GM23248 (cell line): ENCODE data around the gene PCDHA1. TPM values are rescaled to one million over a fixed set of nuclear protein-coding genes. Genes with fewer than 3 reads are reported as not detected.

Experiments used
- DNase-seq: peaks from one replicate; pipeline ENCODE4 v3.0.0-alpha.2; 2015
- H2AFZ ChIP-seq: fragments of 200-600 bp; sonication (generic); 2 replicates; pipeline ENCODE4 v1.6.1; 2016; ENCODE audit warnings: antibody characterized with exemption
- H3F3A ChIP-seq: fragments of 200-600 bp; sonication (generic); 2 replicates; pipeline ENCODE4 v1.6.1; 2016; ENCODE audit warnings: mild to moderate bottlenecking, antibody characterized with exemption, mixed run types; ENCODE audit not compliant: insufficient read depth
- H3K27ac ChIP-seq: fragments of 200-600 bp; sonication (generic); 2 replicates; pipeline ENCODE4 v1.5.1; 2016; ENCODE audit warnings: mild to moderate bottlenecking
- H3K27me3 ChIP-seq: fragments of 200-600 bp; sonication (generic); replicated peaks from 2 replicates; pipeline ENCODE4 v1.6.1; 2016; ENCODE audit warnings: mild to moderate bottlenecking; ENCODE audit not compliant: insufficient read depth
- H3K36me3 ChIP-seq: fragments of 200-600 bp; sonication (generic); 2 replicates; pipeline ENCODE4 v1.6.1; 2016; ENCODE audit warnings: low read depth, mild to moderate bottlenecking
- H3K4me1 ChIP-seq: fragments of 200-600 bp; sonication (generic); 2 replicates; pipeline ENCODE4 v1.6.1; 2016; ENCODE audit warnings: mild to moderate bottlenecking; ENCODE audit not compliant: insufficient read depth
- H3K4me2 ChIP-seq: fragments of 200-600 bp; sonication (generic); one replicate; pipeline ENCODE4 v1.6.1; 2016; ENCODE audit warnings: mild to moderate bottlenecking; ENCODE audit not compliant: unreplicated experiment
- H3K4me3 ChIP-seq: fragments of 200-600 bp; sonication (generic); 2 replicates; pipeline ENCODE4 v1.5.1; 2016; ENCODE audit warnings: mild to moderate bottlenecking
- H3K79me2 ChIP-seq: fragments of 200-600 bp; sonication (generic); 2 replicates; pipeline ENCODE4 v1.6.1; 2016; ENCODE audit warnings: mild to moderate bottlenecking; ENCODE audit not compliant: insufficient read depth
- H3K9ac ChIP-seq: fragments of 200-600 bp; sonication (generic); 2 replicates; pipeline ENCODE4 v1.6.1; 2016; ENCODE audit warnings: mild to moderate bottlenecking
- H3K9me2 ChIP-seq: fragments of 200-600 bp; sonication (generic); 2 replicates; pipeline ENCODE4 v1.6.1; 2016; ENCODE audit warnings: mixed run types, mild to moderate bottlenecking, moderate library complexity; ENCODE audit not compliant: insufficient read depth
- H3K9me3 ChIP-seq: fragments of 200-600 bp; sonication (generic); one replicate; pipeline ENCODE4 v1.6.1; 2017; ENCODE audit warnings: low read depth
- H4K20me1 ChIP-seq: fragments of 200-600 bp; sonication (generic); 2 replicates; pipeline ENCODE4 v1.6.0; 2016; ENCODE audit not compliant: insufficient read depth
- EZH2 ChIP-seq: fragments of 200-600 bp; sonication (generic); IDR thresholded peaks from 2 replicates; pipeline ENCODE4 v1.6.1; 2018; ENCODE audit warnings: antibody characterized with exemption, mild to moderate bottlenecking; ENCODE audit not compliant: insufficient read depth, poor library complexity, severe bottlenecking
- EZH2phosphoT487 ChIP-seq: fragments of 200-600 bp; sonication (generic); IDR thresholded peaks from 2 replicates; pipeline ENCODE4 v1.6.1; 2018; ENCODE audit warnings: antibody characterized with exemption, moderate library complexity, mild to moderate bottlenecking, low read depth; ENCODE audit not compliant: insufficient read depth
- WGBS, 2 experiments: methylation state at CpG; one replicate each; pipeline ENCODE4 v1.1.6; 2015 to 2017; ENCODE audit warnings: low lambda C conversion rate in 2 of 2, low coverage in 1 of 2; ENCODE audit errors: missing lambda C conversion rate in 2 of 2; 5-methylcytosine and 5-hydroxymethylcytosine counted together
- in situ Hi-C: fragments of 300-500 bp; cut with MboI; formaldehyde crosslinking; loops from 2 replicates; pipeline ENCODE4 v1.15.0; 2020
- polyA plus RNA-seq: library from polyadenylated mRNA; unstranded; fragments of >200 nt; fragmentation: Nextera tagmentation; extraction: Ambion mirVana; gene quantifications from 2 replicates; pipeline ENCODE4 v1.2.1, GENCODE V29; 2016
- total RNA-seq: library from RNA; depleted of rRNA; stranded (reverse); fragments of >200 nt; shearing (Covaris generic); gene quantifications from 2 replicates; pipeline ENCODE4 v1.2.3, GENCODE V29; 2014

Gene PCDHA1
- total and polyA plus RNA-seq, 2 experiments from 2014 or later = not detected

DNA sequence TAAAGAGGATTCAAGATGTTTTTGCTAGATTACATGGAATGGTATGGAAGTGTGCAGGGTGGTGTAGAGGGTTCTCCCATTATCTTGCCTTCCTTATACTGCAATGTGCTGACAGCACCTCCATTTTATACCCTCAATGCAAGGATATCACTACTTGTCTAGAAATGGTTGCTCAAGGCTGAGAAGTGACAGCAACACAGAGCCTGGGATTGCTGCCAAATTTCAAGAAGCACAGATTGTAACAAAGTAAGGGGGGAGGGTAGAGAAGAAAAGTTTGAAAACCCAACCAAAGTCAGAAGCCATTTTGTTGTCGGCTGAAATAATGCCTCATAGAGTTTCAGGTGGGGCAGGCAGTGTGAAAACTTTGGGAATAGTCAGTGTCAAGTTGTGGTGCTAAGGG lies 210.1 kb downstream of the PCDHA1 start:
- no peak for DNase-seq
- Histone ChIP-seq H3K9me3 (no peaks in the 10 kb centered on the region), H3K27ac (no peak overlapping the region), H3K9me2 (no peaks in the 10 kb centered on the region), H3F3A (no peaks in the 10 kb centered on the region), H3K4me3 (no peak overlapping the region), H3K4me2 (no peak overlapping the region), H3K9ac (no peak overlapping the region), H4K20me1 (no peaks in the 10 kb centered on the region), H3K79me2 (no peaks in the 10 kb centered on the region), H3K27me3 (no peaks in the 10 kb centered on the region), H2AFZ (no peak overlapping the region), H3K4me1 (no peaks in the 10 kb centered on the region), H3K36me3 (no peaks in the 10 kb centered on the region)
- no peak for TF ChIP-seq EZH2
- no peak for TF ChIP-seq EZH2phosphoT487
- WGBS, 2 experiments = 0 to 4% methylated on average over 1 of the region's 1 CpG
- in situ Hi-C loops = no loop called here

DNA sequence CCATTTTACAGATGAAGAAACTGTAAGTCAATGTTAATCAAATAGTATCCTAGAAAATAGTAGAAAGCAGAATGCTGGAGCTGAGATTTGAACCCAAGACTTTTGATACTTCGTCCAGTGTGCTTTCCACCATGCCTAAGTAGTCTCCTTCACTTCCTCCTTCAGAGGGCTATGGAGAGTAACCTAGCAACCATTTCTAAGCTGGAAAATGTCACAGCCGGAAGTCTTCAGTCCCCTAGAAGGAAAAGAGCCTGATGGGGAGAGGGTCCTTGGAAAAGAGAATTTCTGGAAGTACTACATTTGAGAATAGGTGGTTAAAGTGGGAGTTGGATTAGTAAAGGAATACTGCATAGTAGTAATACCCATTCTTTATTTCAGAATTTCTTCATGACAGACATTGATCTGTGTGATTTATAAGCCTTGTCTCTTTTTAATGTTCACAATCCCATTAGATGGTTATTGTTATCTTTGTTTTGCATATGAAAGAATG lies 213.0 kb downstream of the PCDHA1 start:
- Histone ChIP-seq H4K20me1 (no peaks in the 10 kb centered on the region), H3K27ac (no peak overlapping the region), H3K4me3 (no peak overlapping the region), H3K9ac (no peak overlapping the region), H3K9me3 (no peaks in the 10 kb centered on the region), H3K36me3 (no peaks in the 10 kb centered on the region), H3K79me2 (no peaks in the 10 kb centered on the region), H3K4me1 (no peaks in the 10 kb centered on the region), H3K9me2 (no peaks in the 10 kb centered on the region), H3K27me3 (no peaks in the 10 kb centered on the region), H3F3A (no peaks in the 10 kb centered on the region), H3K4me2 (no peak overlapping the region), H2AFZ (no peak overlapping the region)
- in situ Hi-C loops = no loop called here
- 15 to 21% methylated on average over 2 of the region's 2 CpGs for WGBS, 2 experiments
- DNase-seq = no peak
- TF ChIP-seq EZH2phosphoT487 = no peak
- TF ChIP-seq EZH2 = no peak

DNA sequence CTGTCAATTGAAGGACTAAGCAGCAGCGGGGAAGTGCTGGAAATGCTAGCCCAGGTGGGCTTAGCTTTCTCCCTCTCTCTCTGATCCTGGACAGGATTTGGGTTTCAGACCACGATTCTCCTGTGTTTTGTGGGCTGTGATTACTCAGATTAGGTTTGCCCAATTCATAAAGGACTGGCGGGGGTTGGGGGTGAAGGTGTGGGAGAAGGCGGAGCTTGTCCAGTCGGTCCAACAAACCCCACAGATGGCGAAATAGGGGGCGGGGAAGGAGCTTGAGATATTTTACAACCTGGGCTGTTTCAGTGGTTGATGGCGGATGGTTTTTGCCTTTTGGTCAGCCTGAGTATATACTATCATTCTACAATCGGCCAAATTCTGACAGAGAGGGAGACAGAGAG lies 215.5 kb downstream of the PCDHA1 start:
- H3K9me3 ChIP-seq = no peaks in the 10 kb centered on the region
- H3K4me3 ChIP-seq = 0 out of 2 replicates have a peak overlapping the region, but pooled peaks have one; percentile 40
- H3K27ac ChIP-seq = no peak overlapping the region
- no peaks in the 10 kb centered on the region for H3K27me3 ChIP-seq
- H2AFZ ChIP-seq = peak overlapping the region; percentile 51
- H3K9me2 ChIP-seq = no peaks in the 10 kb centered on the region
- in situ Hi-C loops = no loop called here
- no peak overlapping the region for H3K9ac ChIP-seq
- no peaks in the 10 kb centered on the region for H4K20me1 ChIP-seq
- no peaks in the 10 kb centered on the region for H3K4me1 ChIP-seq
- no peak for DNase-seq
- no peak for TF ChIP-seq EZH2
- no peak for TF ChIP-seq EZH2phosphoT487
- H3K4me2 ChIP-seq = no peak overlapping the region
- H3K36me3 ChIP-seq = no peaks in the 10 kb centered on the region
- no peaks in the 10 kb centered on the region for H3K79me2 ChIP-seq
- 2 to 6% methylated on average over 9 of the region's 9 CpGs for WGBS, 2 experiments
- H3F3A ChIP-seq = no peaks in the 10 kb centered on the region

DNA sequence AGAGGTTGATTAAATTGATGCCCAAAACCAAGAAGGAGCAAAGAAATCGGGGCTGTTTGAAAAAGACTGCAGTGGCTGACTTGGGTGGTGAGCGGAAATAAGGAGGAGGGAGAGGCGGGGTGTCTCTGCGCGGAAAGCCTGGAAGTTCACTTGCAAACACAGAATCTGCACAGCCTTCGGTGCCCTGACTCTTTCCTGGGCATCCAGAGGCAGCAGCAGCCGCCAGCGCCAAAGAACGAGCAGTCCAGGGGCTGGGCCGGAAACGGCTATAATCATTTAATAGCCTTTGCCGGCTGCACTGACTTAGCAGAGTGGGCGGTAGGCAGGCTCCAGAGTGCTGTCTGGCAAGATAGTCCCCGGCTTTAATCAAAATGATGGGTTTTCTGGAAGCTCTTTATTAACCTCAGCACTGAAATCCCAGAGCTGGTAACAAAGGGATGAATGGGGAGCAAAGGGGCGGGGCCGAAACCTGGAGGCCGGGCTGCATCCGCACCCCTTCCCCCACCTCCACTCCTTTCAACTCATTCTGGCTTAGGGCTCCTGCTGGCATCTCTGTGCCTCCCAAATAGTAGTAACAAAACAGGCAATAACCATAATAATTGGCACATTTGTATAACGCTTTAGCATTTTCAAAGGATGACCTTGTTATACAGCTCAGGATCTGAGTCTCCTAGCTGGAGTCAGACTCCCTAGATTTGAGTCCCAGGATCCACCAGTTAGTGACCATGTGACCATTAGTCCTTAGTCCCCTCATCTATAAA lies 216.1 kb downstream of the PCDHA1 start:
- H3K27me3 ChIP-seq = no peaks in the 10 kb centered on the region
- H3K9me3 ChIP-seq = no peaks in the 10 kb centered on the region
- no peaks in the 10 kb centered on the region for H3K4me1 ChIP-seq
- peak; percentile 18 for DNase-seq
- H3K9me2 ChIP-seq = no peaks in the 10 kb centered on the region
- no peaks in the 10 kb centered on the region for H3K79me2 ChIP-seq
- H3K4me2 ChIP-seq = no peak overlapping the region
- peak overlapping the region; percentile 40; the same call in 1 of the 2 replicates for H3K4me3 ChIP-seq
- H3K9ac ChIP-seq = no peak overlapping the region
- no peaks in the 10 kb centered on the region for H3K36me3 ChIP-seq
- H3K27ac ChIP-seq = no peak overlapping the region
- in situ Hi-C loops = no loop called here
- TF ChIP-seq EZH2phosphoT487 = no peak
- TF ChIP-seq EZH2 = no peak
- WGBS, 2 experiments = 5 to 6% methylated on average over 19 of the region's 19 CpGs
- no peaks in the 10 kb centered on the region for H3F3A ChIP-seq
- no peaks in the 10 kb centered on the region for H4K20me1 ChIP-seq
- H2AFZ ChIP-seq = peak overlapping the region; percentile 51
